Anterior cingulate cortex (tissue), 58 donors: ENCODE measurements around the gene FBLN2.
"Not testable (repeated sequence)": the region's sequence is repeated elsewhere in the genome, so short reads cannot be mapped to it uniquely, and the experiment has no call there.

ENCODE experiments used
- DNase-seq, 58 donors: peaks; one replicate each; lab custom pipeline; 2025; lab: John Stamatoyannopoulos, UW

FBLN2 gene

GRCh38 chr3:13544951-13545651 is 3.8 kb upstream of the FBLN2 start:
- DNase-seq: no peak

DNA sequence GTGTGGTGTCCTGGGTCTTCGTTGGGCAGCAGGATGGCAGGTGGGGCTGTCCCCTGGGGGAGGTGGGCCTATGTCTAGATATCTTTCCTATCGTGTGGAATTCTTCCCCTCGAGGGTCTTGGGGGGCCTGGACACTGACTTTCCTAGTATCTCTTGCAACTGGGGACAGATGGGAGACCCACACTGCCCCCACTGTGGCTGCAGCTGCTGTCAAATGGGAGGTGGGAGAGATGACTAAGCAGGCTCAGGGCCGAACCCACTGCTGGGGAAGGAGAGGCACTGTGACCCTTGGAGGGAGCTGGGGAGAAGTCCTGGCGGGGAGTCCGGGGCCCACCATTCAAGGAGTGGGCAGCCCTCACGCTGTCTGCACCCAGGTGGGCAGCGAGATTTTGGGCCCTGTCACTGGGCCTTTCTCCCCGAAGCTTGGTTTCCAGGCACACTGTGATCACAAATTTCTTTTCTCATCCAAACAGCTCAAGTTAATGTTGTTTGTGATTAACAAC is 2.9 kb upstream of the FBLN2 start:
- DNase-seq: no peak

GRCh38 chr3:13546667-13547171 is 2.2 kb upstream of the FBLN2 start:
- no peak for DNase-seq

DNA sequence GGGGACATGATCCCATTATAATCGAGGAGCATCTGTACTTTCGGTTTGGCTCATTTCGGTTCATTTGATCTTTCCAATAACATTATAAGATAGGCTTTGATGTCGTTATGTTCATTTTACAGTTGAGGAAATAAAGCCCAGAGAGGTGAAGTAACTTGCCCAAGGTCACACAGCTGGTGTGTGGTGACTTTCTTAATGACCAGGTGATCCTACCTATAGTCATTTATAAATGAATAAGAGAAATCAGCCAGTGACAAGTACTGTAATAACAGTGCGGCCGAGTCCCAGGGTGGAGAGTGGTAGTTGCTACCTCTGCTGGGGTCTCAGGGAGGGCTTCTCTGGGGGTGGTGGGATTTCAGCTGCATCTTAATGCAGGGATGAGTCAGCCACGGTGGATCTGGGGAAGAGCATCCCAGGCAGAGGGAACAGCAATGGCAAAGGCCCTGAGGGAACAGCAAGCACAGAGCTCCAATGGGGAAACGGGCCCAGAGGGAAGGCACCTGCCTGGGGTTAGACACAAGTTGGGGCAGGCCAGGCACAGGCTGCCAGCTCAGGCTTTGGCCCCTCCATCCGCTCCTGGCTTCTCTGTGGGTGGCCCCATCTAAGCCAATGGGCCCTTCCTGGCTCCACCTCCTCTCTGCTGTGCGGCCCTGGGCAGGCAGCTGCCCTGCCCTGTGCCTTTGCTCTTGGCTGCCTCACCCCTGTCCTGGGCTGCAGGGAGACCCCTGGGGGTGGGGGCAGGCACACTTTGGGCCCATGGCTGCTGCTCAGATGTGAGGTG is 1.1 kb upstream of the FBLN2 start:
- DNase-seq: no peak

DNA sequence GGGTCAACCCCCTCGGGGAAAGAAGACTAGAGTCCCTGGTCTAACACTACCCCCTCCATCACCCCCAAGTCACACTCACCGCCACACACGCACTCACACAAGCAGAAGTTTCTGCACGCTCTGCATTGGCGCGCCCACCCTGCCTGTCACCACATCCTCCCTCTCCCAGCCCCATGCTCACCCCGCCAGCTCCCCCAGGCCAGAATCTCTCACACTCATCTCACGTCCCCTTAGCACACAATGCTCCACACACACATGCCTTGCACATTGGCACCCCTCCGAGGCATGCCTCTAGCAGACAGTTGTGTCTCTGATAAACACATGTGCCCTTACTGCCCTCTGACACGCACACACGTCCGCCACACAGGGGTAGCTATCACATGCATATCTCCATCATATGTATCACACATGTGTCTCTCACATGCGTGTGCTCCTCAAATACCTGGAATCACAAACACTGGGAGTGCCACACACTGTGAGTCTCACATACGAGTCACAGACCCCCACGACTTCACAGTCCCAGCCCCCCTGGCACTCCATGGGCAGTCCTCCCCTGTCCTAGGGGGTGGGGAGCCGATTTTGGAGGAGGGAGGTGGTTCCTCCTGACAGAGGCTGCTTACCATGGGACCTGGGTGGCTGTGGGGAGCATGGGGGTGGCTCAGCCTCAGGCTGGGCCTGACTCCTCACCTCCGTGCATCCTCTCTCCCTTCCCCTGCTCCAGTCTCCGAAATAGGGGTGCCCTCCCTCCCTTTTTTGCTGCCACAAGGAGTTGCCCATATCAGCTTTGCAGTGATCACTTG is 898 bp downstream of the FBLN2 start:
- no peak for DNase-seq

GRCh38 chr3:13550423-13550690 is 1.4 kb downstream of the FBLN2 start:
- no peak for DNase-seq

- DNase-seq: no peak
Measured at GRCh38 chr3:13550791-13551360, 2.0 kb downstream of the FBLN2 start.

- peak in 1 of 58 donors; percentile 51 for DNase-seq
Measured at GRCh38 chr3:13552857-13553652, 4.1 kb downstream of the FBLN2 start.

DNA sequence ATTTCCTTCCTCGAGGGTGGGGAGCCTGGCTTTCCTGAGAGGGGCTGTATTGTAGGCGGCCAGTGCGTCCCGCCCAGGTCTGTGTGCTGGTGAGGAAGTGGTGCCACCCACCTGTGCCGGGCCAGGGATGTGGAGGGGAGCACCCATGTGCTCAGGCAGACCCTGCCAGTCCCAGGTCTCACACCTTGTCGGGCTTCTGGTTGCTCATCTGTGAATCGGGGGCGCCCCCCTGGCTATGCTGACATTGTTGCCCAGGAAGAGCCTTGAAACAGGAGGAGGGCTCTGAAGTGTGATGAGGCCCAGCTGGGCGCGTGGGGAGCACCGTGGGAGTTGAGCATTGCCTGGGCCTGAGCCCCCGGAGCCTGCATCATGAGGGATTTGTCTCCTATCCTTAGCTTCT is 4.8 kb downstream of the FBLN2 start:
- no peak for DNase-seq

DNA sequence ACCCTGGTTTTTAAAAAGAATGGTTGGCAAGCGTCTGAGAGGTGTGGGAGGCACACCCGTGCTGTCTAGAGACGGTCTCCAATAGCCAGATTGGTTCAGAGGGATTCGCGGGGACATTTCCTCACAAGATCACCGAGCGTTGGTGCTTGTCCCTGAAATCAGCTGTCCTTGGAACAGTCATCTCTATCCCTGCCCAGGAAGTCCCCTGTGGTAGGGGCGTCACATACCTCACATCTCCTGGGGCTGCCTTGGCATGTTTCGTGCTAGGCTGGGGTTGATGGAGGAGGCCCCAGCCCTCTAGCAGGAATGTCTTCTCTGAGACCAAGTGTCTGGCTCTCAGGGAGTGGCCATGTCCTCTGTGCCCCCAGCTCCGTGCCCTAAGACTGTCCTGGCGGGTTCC is 6.8 kb downstream of the FBLN2 start:
- DNase-seq: peak in 13 of 58 donors; percentile 9 to 54 (median 26)

- peak in 3 of 58 donors; percentile 6 to 35 (median 15) for DNase-seq
Measured at GRCh38 chr3:13556207-13556606, 7.3 kb downstream of the FBLN2 start.

DNA sequence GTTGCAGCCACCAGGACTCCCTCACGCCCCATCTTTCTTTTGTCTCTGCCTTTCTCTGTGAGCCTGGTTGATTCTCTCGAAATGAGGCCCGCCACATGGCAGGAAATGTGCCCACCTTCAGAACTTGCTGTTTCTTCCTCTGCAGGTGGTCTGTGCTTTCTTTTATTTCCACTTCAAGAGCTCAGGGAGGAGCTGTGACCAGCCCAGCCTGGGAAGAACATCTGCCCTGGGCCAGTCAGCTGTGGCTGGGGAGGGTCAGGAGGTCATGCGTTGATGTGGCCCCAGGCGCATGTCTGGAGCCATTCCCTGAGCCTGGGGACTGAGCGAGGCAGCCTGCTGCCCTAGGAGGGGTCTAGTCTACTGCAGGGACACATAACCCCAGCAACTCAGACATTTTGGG is 8.0 kb downstream of the FBLN2 start:
- DNase-seq: no peak

- no peak for DNase-seq
Measured at GRCh38 chr3:13557417-13557816, 8.5 kb downstream of the FBLN2 start.

DNA sequence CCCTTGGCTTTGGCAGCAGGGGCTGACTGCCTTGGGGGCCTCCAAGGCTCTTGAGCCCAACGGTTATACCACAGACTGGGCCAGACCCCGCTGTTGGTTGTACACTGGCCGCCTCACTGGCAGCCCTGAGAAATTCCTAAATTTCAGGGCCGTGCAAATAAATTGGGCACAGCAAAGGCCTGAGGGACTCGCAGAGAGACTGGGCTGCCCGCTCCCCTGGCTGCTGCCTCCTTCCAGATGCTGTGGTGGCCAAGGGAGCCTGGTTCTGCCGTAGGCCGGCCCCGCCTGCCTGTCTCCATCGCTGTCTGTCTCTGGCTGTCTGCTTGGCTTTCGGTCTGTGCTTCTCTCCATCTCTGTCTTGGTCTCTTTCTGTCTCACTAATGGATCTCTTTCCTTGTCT is 9.0 kb downstream of the FBLN2 start:
- no peak for DNase-seq

DNA sequence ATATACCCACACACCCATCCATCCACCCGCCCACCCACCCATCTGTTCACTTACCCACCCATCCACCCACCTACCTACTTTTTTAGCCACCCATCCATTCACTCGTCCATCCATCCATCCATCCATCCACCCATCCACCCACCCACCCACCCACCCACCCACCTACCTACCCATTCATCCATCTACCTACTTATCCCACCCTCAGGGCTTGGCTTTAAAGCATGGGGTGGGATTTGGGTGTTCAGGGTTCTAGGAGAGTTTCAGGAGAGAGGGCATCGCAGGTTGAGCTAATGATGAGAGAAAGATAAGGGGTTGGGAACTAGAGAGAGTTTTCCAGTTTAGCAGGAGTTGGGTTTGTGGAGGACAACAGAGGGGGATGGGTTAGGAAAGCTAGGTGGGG is 9.7 kb downstream of the FBLN2 start:
- DNase-seq: no peak

DNA sequence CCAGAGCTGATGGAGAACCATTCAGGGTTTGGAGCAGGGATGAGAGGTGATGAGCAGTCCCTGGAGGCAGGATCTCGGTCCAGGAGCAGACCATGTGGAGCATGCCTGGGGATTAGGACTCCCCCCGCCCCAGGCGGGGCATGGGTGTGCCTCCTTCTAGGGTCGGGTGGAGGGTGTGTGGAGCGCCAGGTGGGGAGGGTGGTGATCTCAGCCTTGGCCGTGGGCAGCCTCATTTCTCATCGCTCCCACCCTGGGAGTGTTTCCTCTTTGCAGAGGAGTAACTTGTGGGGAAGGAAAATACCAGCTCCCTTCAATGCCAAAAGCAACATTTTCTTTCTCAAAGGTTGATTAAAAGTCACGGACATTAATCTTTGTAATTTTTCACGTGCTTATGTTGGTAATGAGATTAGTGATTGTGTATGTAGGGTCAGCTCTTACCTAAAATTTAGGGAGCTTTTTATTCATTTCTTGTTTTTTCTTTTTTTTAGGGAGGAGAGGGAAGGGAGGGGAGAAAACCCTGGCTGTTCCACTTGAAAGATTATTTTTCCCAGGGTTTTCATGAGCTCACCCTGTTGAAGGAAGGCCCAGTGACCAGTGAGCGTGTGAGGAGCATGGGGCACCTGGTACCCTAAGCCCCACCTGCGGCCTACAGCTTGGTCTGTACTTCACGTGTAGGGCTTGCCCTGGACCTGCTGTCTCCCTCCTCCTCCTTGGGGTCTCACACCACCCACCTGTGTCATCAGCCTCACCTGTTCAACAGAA is 11.0 kb downstream of the FBLN2 start:
- DNase-seq: peak in 3 of 58 donors; percentile 19 to 41 (median 24)

GRCh38 chr3:13561376-13561775 is 12.5 kb downstream of the FBLN2 start:
- no peak for DNase-seq

DNA sequence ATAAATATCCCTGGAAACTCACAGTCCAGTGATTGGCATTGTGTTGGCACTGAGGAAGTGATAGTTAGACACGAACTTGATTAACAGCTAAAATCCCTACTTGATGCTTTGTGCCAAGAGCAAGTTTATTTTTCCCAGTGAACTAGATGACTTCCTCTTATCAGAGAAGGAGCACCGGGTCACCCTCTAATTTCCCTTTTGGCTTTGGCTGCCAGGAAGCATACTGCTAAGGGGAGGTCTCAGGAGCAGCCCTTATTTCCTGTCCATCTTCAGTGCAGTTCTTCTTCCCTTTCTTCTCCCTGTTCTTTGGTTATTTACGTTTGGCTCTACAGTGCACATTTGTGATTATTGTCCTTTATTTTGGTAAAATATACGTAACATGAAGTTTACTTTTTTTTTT is 13.0 kb downstream of the FBLN2 start:
- DNase-seq: no peak

- not testable (repeated sequence) for DNase-seq
Measured at GRCh38 chr3:13562421-13562820, 13.5 kb downstream of the FBLN2 start.
